IPS DF 4.7 (cell line): ENCODE measurements around the gene LRRC31.

Experiments
- DNase-seq: peaks from one replicate; pipeline ENCODE4 v3.0.0-alpha.2; 2013; ENCODE audit warnings: low spot score; ENCODE audit errors: extremely low read depth

LRRC31 gene

DNA sequence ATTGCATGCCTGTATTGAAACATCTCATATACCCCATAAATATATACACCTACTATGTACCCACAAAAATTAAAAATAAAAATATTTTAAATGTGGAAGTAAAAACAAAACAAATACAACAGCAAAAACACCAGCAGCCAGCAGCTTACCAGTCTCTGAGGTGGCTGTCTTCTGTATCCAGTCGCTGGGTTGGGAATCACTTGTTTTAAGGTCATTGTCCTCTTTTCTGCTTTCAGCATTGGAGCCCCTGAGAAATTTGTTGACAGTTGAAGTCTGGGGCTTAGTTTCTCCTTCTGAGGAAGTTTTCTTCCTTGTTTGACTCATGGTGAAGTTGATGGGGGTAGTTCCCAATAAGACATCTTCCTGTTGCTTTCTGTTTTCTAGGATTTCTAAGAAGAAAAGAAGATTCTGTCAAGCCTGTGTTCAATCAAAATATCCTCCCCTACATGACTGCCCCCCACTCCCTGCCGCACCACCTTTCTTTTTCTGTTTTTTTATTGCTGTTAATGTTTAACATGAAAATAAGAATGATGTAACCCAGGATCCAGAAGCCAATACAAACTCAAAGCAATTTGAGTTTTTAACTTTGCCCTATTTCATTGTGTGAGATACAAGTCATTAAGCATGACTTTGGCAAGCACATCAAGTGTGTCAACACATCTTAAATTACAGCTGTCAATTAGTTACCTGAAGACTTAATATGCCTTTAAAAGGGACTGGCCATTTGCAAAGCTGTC is at the start of gene LRRC31:
Gene LRRC31, minus strand, starts transcription at position 452 of the 737 bp plus-strand sequence. Its CDS starts 128 bp downstream, at position 324.
- no peak for DNase-seq

DNA sequence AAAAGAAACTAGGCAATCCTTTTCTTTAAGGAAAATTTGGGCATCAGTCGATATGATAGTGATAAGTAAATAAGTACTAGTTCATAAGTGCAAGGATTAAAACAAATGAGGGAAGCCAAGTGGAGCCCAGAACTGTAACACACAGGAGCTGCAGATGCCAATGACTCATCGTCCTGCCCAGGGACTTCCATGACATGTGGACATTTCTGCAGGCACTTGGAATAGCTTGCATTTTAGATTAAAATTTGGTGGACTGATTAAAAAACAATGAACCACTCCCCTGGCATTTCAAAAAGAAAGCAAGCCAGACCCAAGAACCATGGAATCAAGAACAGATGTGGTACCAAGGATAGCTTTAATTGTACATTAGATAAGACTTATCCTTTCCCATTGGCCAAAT is 44.6 kb upstream of the LRRC31 start:
- no peak for DNase-seq

GRCh38 chr3:169913323-169913722 is 43.6 kb upstream of the LRRC31 start:
- DNase-seq: no peak

- DNase-seq: no peak
Observed at GRCh38 chr3:169911272-169911671, 41.5 kb upstream of the LRRC31 start, which contains the start of gene SAMD7. TSS of gene SAMD7 (plus strand) at chr3:169911572. CDS start at chr3:169919499, 7,927 bp downstream.

- DNase-seq: no peak
Observed at GRCh38 chr3:169907944-169908343, 38.2 kb upstream of the LRRC31 start.

DNA sequence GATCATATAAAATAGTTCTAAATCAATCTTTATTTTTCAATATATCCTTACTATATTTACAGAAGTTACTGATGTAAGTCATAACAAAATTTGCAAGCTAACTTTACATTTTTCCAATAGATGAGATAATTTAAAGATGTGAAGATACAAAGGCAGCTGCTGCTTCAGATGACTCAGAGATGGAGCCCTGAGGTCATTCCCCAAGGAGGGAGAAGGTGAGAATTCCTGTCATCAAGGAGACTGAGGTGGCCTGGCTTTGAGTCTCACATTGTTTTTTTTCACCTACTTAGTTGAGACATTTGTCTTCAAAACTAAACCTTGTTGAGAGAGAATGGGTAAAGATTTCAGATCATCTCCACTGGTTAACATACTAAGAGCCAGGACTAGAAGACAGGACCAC is 37.7 kb upstream of the LRRC31 start:
- DNase-seq: no peak

- no peak for DNase-seq
Observed at GRCh38 chr3:169905404-169905803, 35.7 kb upstream of the LRRC31 start.

DNA sequence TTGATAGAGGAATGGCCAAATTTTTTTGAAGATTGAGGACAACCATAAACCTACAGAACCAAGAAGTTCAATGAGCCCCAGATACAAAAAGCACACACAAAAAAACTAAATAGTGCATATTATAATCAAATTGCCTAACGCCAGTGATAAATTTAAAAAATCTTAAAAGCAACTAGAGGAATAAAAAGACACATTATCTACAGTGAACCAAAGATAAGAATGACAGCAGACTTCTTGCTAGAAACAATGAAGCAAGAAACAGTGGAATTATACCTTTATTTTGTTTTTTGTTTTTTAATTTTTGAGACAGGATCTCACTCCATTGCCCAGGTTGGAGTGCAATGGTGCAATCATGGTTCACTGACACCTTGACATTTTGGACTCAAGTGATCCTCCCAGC is 31.7 kb upstream of the LRRC31 start:
- DNase-seq: no peak

- no peak for DNase-seq
Observed at GRCh38 chr3:169897284-169897683, 27.5 kb upstream of the LRRC31 start.

DNA sequence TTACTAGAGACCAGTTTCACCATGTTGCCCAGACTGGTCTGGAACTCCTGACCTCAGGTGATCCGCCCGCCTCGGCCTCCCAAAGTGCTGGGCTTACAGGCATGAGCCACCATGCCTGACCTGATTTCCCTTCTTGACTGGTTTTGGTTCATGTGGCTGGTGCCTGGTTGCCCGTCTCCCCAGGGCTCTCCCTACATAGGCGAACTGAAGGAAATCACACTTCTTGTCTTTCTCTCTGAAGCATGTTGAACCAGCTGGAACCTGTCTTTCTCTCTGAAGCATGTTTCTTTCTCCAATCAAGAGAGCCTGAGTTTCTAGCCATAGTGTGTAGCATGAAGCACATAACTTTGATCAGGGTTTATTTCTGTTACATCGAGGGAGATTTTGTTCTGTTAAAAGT is 25.3 kb upstream of the LRRC31 start:
- DNase-seq: no peak

DNA sequence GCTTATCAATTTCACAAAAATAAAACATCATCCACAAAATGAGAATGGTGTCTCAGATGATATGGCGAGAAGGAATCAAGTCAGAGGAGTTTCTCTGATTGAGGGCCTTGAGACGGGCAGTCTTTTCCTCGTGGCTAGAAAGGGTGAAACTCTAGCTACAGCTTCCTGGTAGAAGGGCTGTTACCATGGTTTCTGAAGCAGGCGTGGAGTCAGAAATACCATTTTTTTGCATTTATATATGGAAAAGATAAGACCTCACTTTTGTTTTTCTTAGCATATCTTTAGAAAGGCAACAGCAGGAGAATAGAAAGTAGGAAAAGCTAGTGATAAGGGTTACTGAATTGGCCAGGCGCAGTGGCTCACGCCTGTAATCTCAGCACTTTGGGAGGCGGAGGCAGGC is 24.4 kb upstream of the LRRC31 start:
- no peak for DNase-seq

- no peak for DNase-seq
Observed at GRCh38 chr3:169891886-169892285, 22.2 kb upstream of the LRRC31 start.

- DNase-seq: no peak
Observed at GRCh38 chr3:169886671-169887070, 16.9 kb upstream of the LRRC31 start.

DNA sequence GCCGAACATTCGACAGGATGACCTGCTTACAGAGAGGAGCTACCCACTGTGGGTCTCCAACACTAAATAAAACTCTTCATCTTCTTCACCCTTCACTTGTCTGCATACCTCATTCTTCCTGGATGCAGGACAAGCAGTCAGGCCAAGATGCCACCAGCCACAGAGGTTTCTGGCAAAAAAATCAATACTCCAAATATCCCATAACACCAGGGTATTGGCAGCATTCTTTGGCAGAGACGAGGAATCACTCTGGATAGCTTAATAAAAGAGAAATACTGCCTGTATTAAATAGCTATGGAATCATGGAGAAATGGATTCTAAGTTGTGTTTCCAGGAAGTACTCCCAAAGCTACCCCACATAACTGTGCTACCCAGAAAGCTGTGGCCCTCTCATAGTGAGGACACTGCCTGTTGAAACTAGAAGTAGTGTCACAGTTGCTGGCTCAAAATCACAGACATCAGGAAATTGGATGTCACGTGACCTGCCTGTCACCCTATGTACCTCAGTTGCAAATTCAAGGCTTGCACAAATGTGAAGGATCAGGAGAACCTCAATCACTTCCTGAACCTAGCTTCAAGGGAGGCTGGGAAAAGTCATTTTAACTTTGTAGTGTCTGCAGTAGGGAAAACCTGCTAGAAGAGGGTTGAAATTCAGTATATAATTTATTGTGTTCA is 11.0 kb upstream of the LRRC31 start:
- DNase-seq: no peak

DNA sequence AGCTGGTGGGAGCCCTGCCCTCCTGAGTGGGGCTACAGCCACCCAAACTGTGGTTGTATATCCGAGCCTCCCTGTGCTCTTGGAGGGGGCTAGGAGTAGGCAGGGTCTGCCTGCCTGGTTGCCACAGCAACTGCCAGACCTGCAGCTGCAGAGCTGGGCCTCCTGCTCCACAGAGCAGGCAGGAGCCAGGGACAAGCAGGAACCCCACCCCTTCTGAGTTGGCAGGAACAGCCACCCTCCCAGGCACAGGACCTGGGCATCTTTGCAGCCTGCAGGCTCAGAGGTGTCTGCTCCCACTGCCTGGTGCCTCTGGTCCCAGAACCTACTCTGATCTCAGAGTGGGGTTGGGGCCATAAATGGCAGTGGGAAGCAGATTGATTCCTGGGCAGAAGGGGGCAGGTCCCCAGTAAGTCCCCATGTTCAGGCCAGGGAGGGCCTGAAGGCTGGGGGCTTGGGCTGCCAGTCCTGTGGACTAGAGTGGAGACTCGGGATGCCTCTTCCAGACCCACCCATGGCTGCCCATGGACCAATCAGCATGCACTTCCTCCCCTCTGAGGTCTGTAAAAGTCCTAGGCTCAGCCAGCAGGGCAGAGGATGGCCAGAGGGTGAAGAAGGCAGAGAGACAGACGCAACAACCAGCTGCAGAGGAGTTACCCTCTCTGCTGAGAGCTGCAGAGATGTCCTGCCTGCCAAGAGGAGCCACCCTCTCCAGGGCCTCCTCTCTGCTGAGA is 10.3 kb upstream of the LRRC31 start:
- DNase-seq: no peak

DNA sequence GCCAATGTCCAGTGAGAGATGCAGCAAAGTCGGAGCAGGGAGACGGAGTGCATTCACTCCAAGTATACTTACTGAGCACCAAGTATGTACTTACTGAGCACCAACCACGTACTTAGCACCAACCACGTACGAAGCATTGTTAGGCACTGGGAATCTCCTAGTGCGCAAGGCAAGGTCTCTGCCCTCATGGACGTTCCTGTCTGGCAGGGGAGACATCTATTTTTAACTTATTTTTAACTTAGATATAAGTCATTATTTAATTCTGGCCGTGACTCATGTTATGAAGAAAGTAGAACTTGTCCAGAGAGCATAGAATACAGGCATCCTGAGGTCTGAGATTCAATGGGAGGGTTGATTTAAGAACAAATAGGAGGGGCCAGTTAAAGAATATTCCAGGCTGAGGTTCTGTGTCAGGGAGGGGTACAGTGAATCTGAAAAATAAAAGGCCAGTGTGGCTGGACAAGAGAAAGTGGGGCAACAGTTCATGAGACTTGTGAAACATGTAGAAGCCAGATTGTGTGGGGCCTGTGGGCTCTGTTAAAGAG is 9.3 kb upstream of the LRRC31 start:
- no peak for DNase-seq

- DNase-seq: no peak
Observed at GRCh38 chr3:169871129-169871886, 1.6 kb upstream of the LRRC31 start.

GRCh38 chr3:169868369-169868768 is 1.4 kb downstream of the LRRC31 start:
- DNase-seq: no peak

- no peak for DNase-seq
Observed at GRCh38 chr3:169867584-169868210, 2.0 kb downstream of the LRRC31 start.

GRCh38 chr3:169865176-169865767 is 4.5 kb downstream of the LRRC31 start:
- DNase-seq: no peak
